HCT116 (cell line): ENCODE data around the gene PEX26. TPM values are rescaled to one million over a fixed set of nuclear protein-coding genes. Genes with fewer than 3 reads are reported as not detected.

Source experiments
- ATAC-seq: fragments of 200-7000 bp; cut with Tn5 transposase; 2 replicates; pipeline ENCODE4 v1.9.1; 2020; ENCODE audit warnings: mild to moderate bottlenecking, moderate library complexity
- BruUV-seq: library from RNA; stranded (reverse); fragments of 400-500 nt; replicated peaks from 2 replicates; lab custom pipeline; 2021; lab: Mats Ljungman, UMichigan
- CTCF ChIA-PET: fragments of 300-600 bp; sonication (Branson Sonifier 250); formaldehyde crosslinking; loops from one replicate; lab custom pipeline; 2021; ENCODE audit warnings: antibody characterized with exemption; lab: Charles Lee
- POLR2A ChIA-PET: fragments of 300-600, 350-600 bp; sonication (Branson Sonifier 250); formaldehyde crosslinking; loops from one replicate; lab custom pipeline; 2021; ENCODE audit warnings: antibody characterized with exemption; lab: Charles Lee
- RAD21 ChIA-PET, 2 experiments: fragments of 300-600 bp; sonication (Branson Sonifier 250); formaldehyde crosslinking; loops; one replicate each; lab custom pipeline; 2023; ENCODE audit warnings: low total read pairs in 2 of 2; ENCODE audit not compliant: uncharacterized antibody in 2 of 2, unreplicated experiment in 2 of 2, low non-redundant PET in 1 of 2; lab: Charles Lee
- DNase-seq: peaks from one replicate; pipeline ENCODE4 v3.0.0-alpha.2; 2010; ENCODE audit warnings: low read depth, low spot score
- H2AFZ ChIP-seq: fragments of 200-600 bp; shearing (Covaris generic), sonication (generic); 2 replicates; pipeline ENCODE4 v1.6.1; 2017; ENCODE audit warnings: low read depth, mixed run types, mixed read lengths, antibody characterized with exemption, low read length; ENCODE audit not compliant: poor library complexity, severe bottlenecking
- H3K27ac ChIP-seq: 2 replicates; pipeline ENCODE4 v1.5.1; 2012; ENCODE audit warnings: low read depth, low read length
- H3K27me3 ChIP-seq: fragments of 200-600 bp; sonication (generic); 2 replicates; pipeline ENCODE4 v1.6.1; 2016; ENCODE audit warnings: mixed run types, low read length, mixed read lengths; ENCODE audit not compliant: insufficient read depth
- H3K36me3 ChIP-seq, 2 experiments: fragments of 200-500 bp in 1 of 2; fragments of 200-600 bp in 1 of 2; sonication (Bioruptor generic) in 1 of 2; sonication (generic) in 1 of 2; 2 replicates each; pipeline versions ENCODE4 v1.5.1 to v1.6.1; 2014 to 2016; ENCODE audit warnings: low read length in 2 of 2, inconsistent platforms in 1 of 2, mixed read lengths in 1 of 2, mixed run types in 1 of 2; ENCODE audit not compliant: insufficient read depth in 2 of 2, control insufficient read depth in 1 of 2
- H3K4me1 ChIP-seq, 2 experiments: fragments of 200-600 bp in 1 of 2; sonication (generic) in 1 of 2; 2 replicates each; pipeline versions ENCODE4 v1.5.1 to v1.6.1; 2012 to 2017; ENCODE audit warnings: low read length in 2 of 2, inconsistent platforms in 1 of 2, mild to moderate bottlenecking in 1 of 2, mixed read lengths in 1 of 2, mixed run types in 1 of 2, moderate library complexity in 1 of 2; ENCODE audit not compliant: insufficient read depth in 2 of 2, control insufficient read depth in 1 of 2
- H3K4me2 ChIP-seq: fragments of 200-600 bp; sonication (generic); 2 replicates; pipeline ENCODE4 v1.6.1; 2017; ENCODE audit warnings: mixed run types, low read length, mixed read lengths
- H3K4me3 ChIP-seq, 2 experiments: fragments of 200-600 bp in 1 of 2; sonication (generic) in 1 of 2; replicated peaks in 1 of 2; 2 replicates each; pipeline ENCODE4 v1.5.1; 2011 to 2016; ENCODE audit warnings: low read length in 2 of 2, control low read depth in 1 of 2, low read depth in 1 of 2, mild to moderate bottlenecking in 1 of 2, mixed read lengths in 1 of 2, mixed run types in 1 of 2
- H3K79me2 ChIP-seq: fragments of 200-600 bp; sonication (generic); 2 replicates; pipeline ENCODE4 v1.6.1; 2017; ENCODE audit warnings: mild to moderate bottlenecking, mixed run types, low read length, moderate library complexity, mixed read lengths; ENCODE audit not compliant: insufficient read depth
- H3K9ac ChIP-seq: fragments of 200-600 bp; sonication (generic); 2 replicates; pipeline ENCODE4 v1.6.1; 2016; ENCODE audit warnings: low read length, mixed read lengths
- H3K9me2 ChIP-seq: fragments of 200-600 bp; sonication (generic), shearing (Covaris generic); 2 replicates; pipeline ENCODE4 v1.6.1; 2017; ENCODE audit warnings: mixed run types, mild to moderate bottlenecking, moderate library complexity; ENCODE audit not compliant: insufficient read depth
- H3K9me3 ChIP-seq, 2 experiments: fragments of 200-500 bp in 1 of 2; fragments of 200-600 bp in 1 of 2; sonication (Bioruptor generic) in 1 of 2; sonication (generic) in 1 of 2; 2 replicates each; pipeline ENCODE4 v1.6.1; 2014 to 2017; ENCODE audit warnings: low read length in 2 of 2, mixed read lengths in 2 of 2, inconsistent platforms in 1 of 2, low read depth in 1 of 2, mild to moderate bottlenecking in 1 of 2, mixed run types in 1 of 2, moderate library complexity in 1 of 2; ENCODE audit not compliant: control insufficient read depth in 1 of 2, insufficient read depth in 1 of 2
- H4K20me1 ChIP-seq: fragments of 200-600 bp; sonication (generic), shearing (Covaris generic); 2 replicates; pipeline ENCODE4 v1.6.1; 2017; ENCODE audit warnings: mixed run types, mild to moderate bottlenecking, moderate library complexity; ENCODE audit not compliant: insufficient read depth
- ATF3 ChIP-seq: IDR thresholded peaks from 2 replicates; pipeline ENCODE4 v1.6.1; 2012
- CBX3 ChIP-seq: IDR thresholded peaks from 2 replicates; pipeline ENCODE4 v1.6.1; 2012; ENCODE audit warnings: low read depth
- CEBPB ChIP-seq: IDR thresholded peaks from 2 replicates; pipeline ENCODE4 v1.6.1; 2012; ENCODE audit warnings: low read depth
- CTCF ChIP-seq, 3 experiments: fragments of 200-600 bp in 1 of 3; sonication (generic) in 1 of 3; IDR thresholded peaks in 2 of 3; conservative IDR thresholded peaks in 1 of 3; 2 replicates each; pipeline ENCODE4 v1.5.1; 2012 to 2017; ENCODE audit warnings: low read depth in 2 of 3, low read length in 2 of 3, antibody characterized with exemption in 1 of 3, borderline replicate concordance in 1 of 3, control low read depth in 1 of 3, mild to moderate bottlenecking in 1 of 3, mixed read lengths in 1 of 3, mixed run types in 1 of 3, moderate library complexity in 1 of 3; ENCODE audit not compliant: insufficient read depth in 1 of 3
- ELF1 ChIP-seq: IDR thresholded peaks from 2 replicates; pipeline ENCODE4 v1.6.1; 2012; ENCODE audit warnings: low read depth, borderline replicate concordance
- EZH2 ChIP-seq: fragments of 200-600 bp; sonication (generic); IDR thresholded peaks from 2 replicates; pipeline ENCODE4 v1.6.1; 2017; ENCODE audit warnings: antibody characterized with exemption, mixed run types
- EZH2phosphoT487 ChIP-seq: fragments of 200-600 bp; IDR thresholded peaks from 2 replicates; pipeline ENCODE4 v1.6.1; 2018; ENCODE audit warnings: antibody characterized with exemption, borderline replicate concordance
- FOSL1 ChIP-seq: IDR thresholded peaks from 2 replicates; pipeline ENCODE4 v1.6.1; 2012; ENCODE audit warnings: low read depth
- JUND ChIP-seq: IDR thresholded peaks from 2 replicates; pipeline ENCODE4 v1.6.1; 2012
- MAX ChIP-seq: IDR thresholded peaks from 2 replicates; pipeline ENCODE4 v1.6.1; 2012
- RAD21 ChIP-seq: IDR thresholded peaks from 2 replicates; pipeline ENCODE4 v1.6.1; 2012; ENCODE audit warnings: low read depth, mild to moderate bottlenecking
- REST ChIP-seq: IDR thresholded peaks from 2 replicates; pipeline ENCODE4 v1.6.1; 2012; ENCODE audit warnings: low read depth
- SIN3A ChIP-seq: IDR thresholded peaks from 2 replicates; pipeline ENCODE4 v1.6.1; 2012; ENCODE audit warnings: low read depth
- SP1 ChIP-seq: IDR thresholded peaks from 2 replicates; pipeline ENCODE4 v1.6.1; 2012; ENCODE audit warnings: low read depth
- SRF ChIP-seq: IDR thresholded peaks from 2 replicates; pipeline ENCODE4 v1.6.1; 2012; ENCODE audit warnings: low read depth
- TCF7L2 ChIP-seq: IDR thresholded peaks from 2 replicates; pipeline ENCODE4 v1.7.0; 2011; ENCODE audit warnings: borderline replicate concordance, inconsistent platforms; ENCODE audit not compliant: insufficient read depth, insufficient read length; ENCODE audit errors: extremely low read depth
- YY1 ChIP-seq: IDR thresholded peaks from 2 replicates; pipeline ENCODE4 v1.6.1; 2011; ENCODE audit warnings: low read length, low read depth, moderate library complexity, mild to moderate bottlenecking; ENCODE audit not compliant: insufficient replicate concordance; ENCODE audit errors: extremely low read depth
- ZNF274 ChIP-seq: fragments of 200-500 bp; sonication (Bioruptor generic); IDR thresholded peaks from 2 replicates; pipeline ENCODE4 v1.6.1; 2014; ENCODE audit warnings: mild to moderate bottlenecking, low read depth, low read length, inconsistent platforms
- intact Hi-C: fragments of 100-400 bp; cut with micrococcal nuclease; formaldehyde crosslinking; loops from 2 replicates; pipeline ENCODE4 v1.10.0; 2022
- total RNA-seq: library from RNA; stranded (reverse); gene quantifications from one replicate; pipeline ENCODE4 v1.2.1, GENCODE V29; 2021; ENCODE audit not compliant: unreplicated experiment
- TF ChIP-seq, protein P1 (sequence below): IDR thresholded peaks from 2 replicates; pipeline ENCODE4 v1.6.1; 2011; ENCODE audit warnings: mild to moderate bottlenecking, low read length, moderate library complexity; ENCODE audit not compliant: insufficient replicate concordance; ENCODE audit errors: extremely low read depth

PEX26 gene
- total RNA-seq, 1 experiment from 2014 or later: 26.4 TPM

DNA sequence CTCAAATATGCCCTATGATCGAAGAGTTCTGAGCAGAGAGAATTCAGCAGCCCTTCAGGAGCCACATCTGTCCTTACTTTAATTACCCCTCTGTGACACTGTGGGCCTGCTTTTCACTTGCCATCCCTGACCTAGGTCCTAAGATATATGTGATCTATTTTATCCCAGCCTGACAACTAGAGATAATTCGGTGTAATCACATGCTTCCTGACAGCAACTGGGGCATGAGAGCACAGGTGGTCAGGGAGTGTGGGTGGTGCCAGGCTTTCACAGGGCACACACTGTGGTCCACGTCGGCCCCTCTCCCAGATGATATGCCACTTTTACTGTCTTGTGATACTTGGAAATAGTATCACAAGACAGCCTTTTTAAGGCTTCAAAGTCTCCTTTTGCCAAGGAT is 36.7 kb downstream of the PEX26 start:
- Histone ChIP-seq H3K79me2 (no peaks in the 10 kb centered on the region), H2AFZ (no peak overlapping the region), H3K27me3 (no peaks in the 10 kb centered on the region), H3K4me1 (no peaks in the 10 kb centered on the region), H3K27ac (no peak overlapping the region), H3K4me3 (no peak overlapping the region), H3K9me3 (no peaks in the 10 kb centered on the region), H3K9me2 (no peaks in the 10 kb centered on the region), H3K36me3 (no peaks in the 10 kb centered on the region), H3K4me2 (no peak overlapping the region), H3K9ac (no peak overlapping the region), H4K20me1 (no peaks in the 10 kb centered on the region)
- RAD21 ChIA-PET: no interaction called here
- intact Hi-C loops: no loop called here
- TF ChIP-seq ZNF274 (no peak), JUND (no peak), SP1 (no peak), SIN3A (no peak), EZH2phosphoT487 (no peak), RAD21 (no peak), YY1 (no peak), REST (no peak), EZH2 (no peak), FOSL1 (no peak), TCF7L2 (no peak), ELF1 (no peak), CTCF (IDR thresholded peaks at IDR 0.05 in 2 of 3, conservative IDR thresholded peaks at IDR 0.05 in 1 of 3; ENCODE audit: borderline replicate concordance in 1 of 3, insufficient read depth in 1 of 3, low read depth in 2 of 3, low read length in 2 of 3) (no peak), ATF3 (no peak), CBX3 (no peak), MAX (no peak), SRF (no peak), CEBPB (no peak)
- TF ChIP-seq, protein P1, sequence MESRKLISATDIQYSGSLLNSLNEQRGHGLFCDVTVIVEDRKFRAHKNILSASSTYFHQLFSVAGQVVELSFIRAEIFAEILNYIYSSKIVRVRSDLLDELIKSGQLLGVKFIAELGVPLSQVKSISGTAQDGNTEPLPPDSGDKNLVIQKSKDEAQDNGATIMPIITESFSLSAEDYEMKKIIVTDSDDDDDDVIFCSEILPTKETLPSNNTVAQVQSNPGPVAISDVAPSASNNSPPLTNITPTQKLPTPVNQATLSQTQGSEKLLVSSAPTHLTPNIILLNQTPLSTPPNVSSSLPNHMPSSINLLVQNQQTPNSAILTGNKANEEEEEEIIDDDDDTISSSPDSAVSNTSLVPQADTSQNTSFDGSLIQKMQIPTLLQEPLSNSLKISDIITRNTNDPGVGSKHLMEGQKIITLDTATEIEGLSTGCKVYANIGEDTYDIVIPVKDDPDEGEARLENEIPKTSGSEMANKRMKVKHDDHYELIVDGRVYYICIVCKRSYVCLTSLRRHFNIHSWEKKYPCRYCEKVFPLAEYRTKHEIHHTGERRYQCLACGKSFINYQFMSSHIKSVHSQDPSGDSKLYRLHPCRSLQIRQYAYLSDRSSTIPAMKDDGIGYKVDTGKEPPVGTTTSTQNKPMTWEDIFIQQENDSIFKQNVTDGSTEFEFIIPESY: no peak
- POLR2A ChIA-PET: no interaction called here
- no TSS peak for BruUV-seq
- DNase-seq: no peak
- CTCF ChIA-PET: no interaction called here
- no peak for ATAC-seq
